Frontal cortex (tissue), 4 donors: ENCODE measurements around the gene CDK11B. TPM values are rescaled to one million over a fixed set of nuclear protein-coding genes. Genes with fewer than 3 reads are reported as not detected.
A peak's percentile ranks its signal among the peaks of the same experiment; 100 is the strongest.
"Not testable (repeated sequence)": the region's sequence is repeated elsewhere in the genome, so short reads cannot be mapped to it uniquely, and the experiment has no call there.

Experiments
- DNase-seq, 2 donors: peaks; one replicate each; pipeline ENCODE4 v3.0.0; 2012; ENCODE audit warnings: low spot score in 2 of 2
- FAIRE-seq: peaks from 2 replicates; lab custom pipeline; 2012; peaks lifted over from hg19 to GRCh38; lab: Jason Lieb, UNC
- total RNA-seq: library from RNA; depleted of rRNA; stranded (reverse); fragments of >200 nt; gene quantifications from one replicate; pipeline ENCODE4 v1.2.3, GENCODE V29; 2014
- donor health status: control.
- donor health status: control.
- donor health status: control.

The CDK11B gene
- total RNA-seq: 9.0 TPM

DNA sequence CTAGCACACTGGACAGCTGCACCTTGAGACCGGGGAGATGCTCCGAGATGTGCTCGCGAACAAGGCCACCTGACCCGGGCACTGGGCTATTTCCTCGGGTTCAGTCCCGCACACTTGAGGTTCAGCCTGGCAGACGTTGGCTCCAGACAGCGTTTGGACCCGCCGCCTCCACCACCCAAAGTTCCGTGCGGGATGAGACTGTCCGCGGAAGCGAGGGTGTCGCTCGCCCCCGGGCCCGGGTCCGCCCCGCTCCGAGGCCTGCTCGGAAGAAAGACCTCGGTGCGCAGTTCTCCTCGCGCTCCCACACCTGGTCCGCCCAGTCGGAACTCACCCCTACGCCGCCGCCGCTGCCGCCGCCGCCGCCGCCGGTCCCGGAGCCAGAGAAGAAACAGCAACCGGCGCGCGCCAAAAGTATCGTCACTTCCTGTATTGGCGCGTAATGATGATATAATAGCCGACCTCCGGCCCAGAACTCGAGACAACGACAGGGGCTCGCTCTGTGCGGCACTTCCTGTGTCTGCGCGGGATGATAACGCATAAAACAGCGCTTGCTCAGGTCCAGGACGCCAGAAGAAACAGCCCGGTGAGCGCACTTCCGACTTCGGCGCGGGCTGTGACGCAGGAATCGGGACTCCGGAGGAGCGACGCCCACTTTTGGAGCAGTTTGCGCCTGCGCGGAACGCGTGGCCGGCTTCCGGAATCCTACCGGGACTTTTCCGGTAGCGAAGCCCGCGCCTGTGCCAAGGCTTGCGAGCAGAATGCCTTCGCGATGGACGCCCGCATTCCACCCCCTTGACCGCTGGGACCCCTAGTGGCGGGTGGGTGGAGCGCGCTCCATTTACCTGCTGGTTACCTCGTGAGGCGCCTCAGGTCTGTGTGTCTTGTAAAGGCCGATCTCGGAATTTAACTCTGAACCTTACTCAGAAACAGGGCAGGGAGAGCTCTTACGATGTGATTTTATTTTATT lies at the start of gene CDK11B:
TSS of gene CDK11B (minus strand) at position 422 of the 967 bp plus-strand sequence. CDS start 1,519 bp downstream, outside the sequence.
- DNase-seq: peak; percentile 89 to 92
- FAIRE-seq: not testable (repeated sequence)

DNA sequence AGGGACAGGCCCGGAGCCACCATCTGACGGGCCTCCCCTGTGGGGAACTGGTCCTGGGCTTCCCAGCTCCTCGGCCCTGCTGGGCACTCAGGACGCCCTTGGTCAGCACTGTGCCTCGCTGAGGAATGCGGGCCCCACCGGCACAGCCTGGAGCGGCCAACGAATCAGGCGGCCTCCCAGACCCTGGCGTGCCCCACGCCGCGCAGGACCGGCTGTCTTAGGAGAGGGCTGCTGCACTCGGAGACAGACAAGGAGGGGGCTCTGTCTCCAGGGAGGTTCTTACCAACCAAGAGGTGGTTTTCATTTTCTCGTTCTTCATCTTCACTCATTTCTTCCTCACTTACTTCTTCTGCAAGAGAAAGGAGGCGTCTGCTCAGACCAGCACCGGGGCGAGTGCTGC lies 49.1 kb upstream of the CDK11B start:
- not testable (repeated sequence) for FAIRE-seq, DNase-seq

GRCh38 chr1:1707241-1707640 lies 48.4 kb upstream of the CDK11B start:
- DNase-seq, FAIRE-seq: not testable (repeated sequence)

GRCh38 chr1:1705623-1706022 lies 46.8 kb upstream of the CDK11B start:
- not testable (repeated sequence) for FAIRE-seq, DNase-seq

DNA sequence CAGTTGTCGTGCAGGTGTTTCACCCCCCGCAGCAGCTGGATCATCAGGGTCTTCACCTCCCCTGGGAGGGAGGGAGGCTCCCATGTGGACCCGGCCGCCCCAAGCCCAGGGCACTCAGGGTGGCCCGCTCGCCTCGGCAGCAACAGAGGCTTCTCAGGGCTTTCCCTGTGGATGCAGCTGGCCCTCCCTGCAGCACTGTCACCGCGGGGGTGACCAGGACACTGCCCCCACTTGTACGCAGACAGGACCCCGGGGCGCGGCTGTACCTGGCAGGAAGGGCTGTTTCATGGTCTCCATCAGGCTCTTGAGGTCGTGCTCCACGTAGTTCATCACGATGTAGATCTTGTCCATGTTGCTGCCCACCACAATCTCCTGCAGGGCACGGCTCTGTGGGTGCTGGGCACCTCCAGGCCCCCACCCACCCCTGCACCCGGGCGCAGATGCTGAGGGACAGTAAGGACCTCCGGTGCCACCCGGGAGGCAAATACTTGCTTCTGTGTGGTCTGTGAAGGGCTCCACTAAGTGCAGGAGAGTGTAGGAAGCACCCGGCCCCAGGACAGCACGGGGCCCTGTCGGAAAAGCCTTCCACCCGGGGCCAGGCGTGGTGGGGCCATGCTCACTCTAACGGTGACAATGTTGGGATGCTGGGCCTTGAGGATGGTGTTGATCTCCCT lies 45.6 kb upstream of the CDK11B start:
- DNase-seq, FAIRE-seq: not testable (repeated sequence)

GRCh38 chr1:1703796-1704195 lies 45.0 kb upstream of the CDK11B start:
- no peak for DNase-seq
- FAIRE-seq: no peak

GRCh38 chr1:1702506-1702905 lies 43.7 kb upstream of the CDK11B start:
- DNase-seq, FAIRE-seq: not testable (repeated sequence)

- not testable (repeated sequence) for FAIRE-seq, DNase-seq
Measured at GRCh38 chr1:1700557-1700956, 41.8 kb upstream of the CDK11B start.

- not testable (repeated sequence) for DNase-seq, FAIRE-seq
Measured at GRCh38 chr1:1700067-1700466, 41.3 kb upstream of the CDK11B start.

GRCh38 chr1:1699061-1699460 lies 40.3 kb upstream of the CDK11B start:
- FAIRE-seq, DNase-seq: not testable (repeated sequence)

DNA sequence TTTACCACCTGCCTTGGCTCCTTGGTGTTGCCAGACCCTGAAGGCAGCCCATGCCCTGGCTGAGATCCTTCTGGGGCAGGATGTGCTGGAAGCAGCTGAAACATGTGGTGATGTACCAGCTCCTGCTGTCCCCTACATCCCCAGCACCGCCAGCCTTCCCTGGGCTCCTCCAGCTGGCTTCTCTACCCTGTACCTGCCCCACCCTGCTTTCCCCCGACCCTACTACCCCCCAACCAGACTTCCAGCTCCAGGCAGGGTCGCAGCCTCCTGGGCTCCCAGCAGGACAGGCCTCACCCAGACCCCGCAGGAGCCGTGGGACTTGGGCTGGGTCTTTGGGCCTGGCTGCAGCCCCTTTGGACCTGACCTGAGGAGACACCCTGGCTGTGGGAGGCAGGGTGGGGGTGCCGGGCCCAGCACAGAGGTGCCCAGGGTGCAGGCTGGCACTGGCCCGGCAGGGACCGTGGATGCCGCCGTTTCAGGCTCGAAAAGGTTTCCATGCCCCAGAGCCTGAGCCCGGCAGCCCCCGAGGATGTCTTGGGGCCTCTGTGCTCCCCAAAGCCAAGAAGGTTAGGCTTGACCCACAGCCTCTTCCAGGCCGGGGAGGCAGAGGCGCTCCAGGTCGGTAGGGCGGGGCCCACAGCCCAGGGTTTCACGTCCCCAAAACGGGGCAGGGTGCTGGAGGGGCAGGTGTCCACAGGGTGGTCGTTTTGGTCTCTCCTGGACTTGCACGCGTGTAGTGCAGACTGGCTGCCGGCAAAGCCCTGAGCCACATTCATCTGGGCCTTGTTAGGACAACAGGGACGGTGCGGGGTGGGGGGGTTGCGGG lies 38.8 kb upstream of the CDK11B start:
- not testable (repeated sequence) for FAIRE-seq, DNase-seq

GRCh38 chr1:1696431-1697357 lies 37.9 kb upstream of the CDK11B start:
- not testable (repeated sequence) for DNase-seq, FAIRE-seq

DNA sequence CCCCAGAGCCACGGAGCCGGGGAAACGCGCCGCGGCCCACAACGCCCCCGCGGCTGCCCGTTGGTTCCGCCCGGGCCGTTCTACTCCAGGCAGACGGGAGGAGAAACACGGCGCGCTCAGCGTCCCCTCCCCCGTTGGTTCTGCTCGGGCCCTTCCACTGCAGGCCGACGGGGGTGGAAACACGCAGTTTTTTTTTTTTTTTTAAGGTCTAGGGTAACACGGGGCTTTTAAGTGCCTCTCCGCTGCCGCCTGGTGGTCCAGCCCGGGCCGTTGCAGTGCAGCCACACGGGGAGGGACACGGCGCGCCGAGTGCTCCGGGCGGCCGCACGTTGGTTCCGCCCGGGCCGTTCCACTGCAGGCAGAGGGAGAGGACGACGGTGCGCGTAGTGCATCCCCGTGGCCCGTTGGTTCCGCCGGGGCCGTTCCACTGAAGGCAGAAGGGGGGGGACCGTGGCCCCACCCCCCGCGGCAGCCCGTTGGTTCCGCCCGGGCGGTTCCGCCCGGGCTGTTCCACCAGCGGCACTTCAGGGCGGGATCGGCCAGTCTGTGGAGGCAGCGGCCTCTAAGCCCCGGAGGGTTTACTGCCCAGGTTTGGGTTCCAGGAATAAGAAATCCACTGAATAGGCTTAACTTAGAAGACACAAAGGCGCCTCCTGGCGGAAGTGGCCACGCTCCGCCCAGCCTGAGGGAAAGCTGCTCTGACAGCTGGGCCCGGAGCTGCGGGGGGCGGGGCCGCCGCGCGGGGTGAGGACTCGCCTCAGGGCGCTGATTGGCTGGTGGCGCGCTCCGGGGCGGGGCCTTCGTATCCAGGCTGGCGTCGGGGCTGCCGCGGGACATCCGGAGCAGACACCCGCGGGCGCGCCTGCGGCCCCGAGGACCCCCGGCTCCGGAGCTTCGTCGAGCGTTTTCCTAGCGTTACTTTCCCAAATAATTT lies 34.2 kb upstream of the CDK11B start, which contains the start of gene SLC35E2B:
TSS of gene SLC35E2B (minus strand) at position 82 of the 934 bp plus-strand sequence. CDS start 16,096 bp downstream, outside the sequence.
- not testable (repeated sequence) for FAIRE-seq
- DNase-seq: peak; percentile 66 to 82

- FAIRE-seq, DNase-seq: not testable (repeated sequence)
Measured at GRCh38 chr1:1692324-1692713, 33.5 kb upstream of the CDK11B start.

GRCh38 chr1:1691443-1691842 lies 32.6 kb upstream of the CDK11B start:
- not testable (repeated sequence) for FAIRE-seq, DNase-seq

- DNase-seq, FAIRE-seq: not testable (repeated sequence)
Measured at GRCh38 chr1:1689526-1689925, 30.7 kb upstream of the CDK11B start.

DNA sequence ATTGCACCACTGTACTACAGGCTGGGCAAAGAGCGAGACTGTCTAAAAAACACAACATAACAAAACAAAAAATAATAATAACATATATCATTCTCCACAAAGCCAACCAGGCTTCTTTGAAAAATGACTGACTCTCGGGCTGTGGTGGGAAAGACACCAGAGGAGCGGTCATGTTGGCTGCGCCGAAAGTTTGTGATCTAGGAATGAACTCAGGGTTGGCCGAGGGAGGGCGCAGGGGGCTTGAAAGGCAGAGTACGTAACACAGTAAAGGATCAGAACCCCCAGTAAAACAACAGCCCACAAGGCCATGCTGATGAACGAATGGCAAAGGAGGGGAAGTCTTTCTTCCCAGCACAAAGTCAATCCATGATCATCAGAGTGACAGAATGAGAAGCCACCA lies 29.0 kb upstream of the CDK11B start:
- DNase-seq: no peak
- FAIRE-seq: no peak
